Chondrocyte (in vitro differentiated cells): ENCODE data around the gene MAP3K20. TPM values are rescaled to one million over a fixed set of nuclear protein-coding genes. Genes with fewer than 3 reads are reported as not detected.
"Not testable (repeated sequence)": the region's sequence is repeated elsewhere in the genome, so short reads cannot be mapped to it uniquely, and the experiment has no call there.

Source experiments
- DNase-seq: peaks from one replicate; pipeline ENCODE4 v3.0.0; 2021; ENCODE audit warnings: mixed read lengths, low spot score
- H3K27ac Mint-ChIP-seq: one replicate; pipeline ENCODE4 v1.8.0; 2021; ENCODE audit warnings: mild to moderate bottlenecking, moderate library complexity, mixed read lengths; ENCODE audit not compliant: unreplicated experiment
- H3K27me3 Mint-ChIP-seq: 2 replicates; pipeline ENCODE4 v1.8.0; 2021; ENCODE audit warnings: low read depth, mixed read lengths
- H3K36me3 Mint-ChIP-seq: 2 replicates; pipeline ENCODE4 v1.8.0; 2021; ENCODE audit warnings: low read depth, mixed read lengths
- H3K4me1 Mint-ChIP-seq: 2 replicates; pipeline ENCODE4 v1.8.0; 2021; ENCODE audit warnings: low read depth, mild to moderate bottlenecking, mixed read lengths
- H3K4me3 Mint-ChIP-seq: one replicate; pipeline ENCODE4 v1.8.0; 2021; ENCODE audit warnings: mild to moderate bottlenecking, moderate library complexity, mixed read lengths; ENCODE audit not compliant: unreplicated experiment
- H3K9me3 Mint-ChIP-seq: 2 replicates; pipeline ENCODE4 v1.8.0; 2021; ENCODE audit warnings: low read depth, mixed read lengths
- total RNA-seq: library from RNA; stranded (reverse); gene quantifications from 3 replicates; pipeline ENCODE4 v1.2.1, GENCODE V29; 2021
- TF ChIP-seq, protein P1 (sequence below): fragments of 200-600 bp; sonication (generic); IDR thresholded peaks from 2 replicates; pipeline ENCODE4 v1.5.0; 2021; ENCODE audit warnings: antibody characterized with exemption, mild to moderate bottlenecking, moderate library complexity

MAP3K20 gene
- total RNA-seq, 1 donor from 2014 or later: 68.5 TPM

DNA sequence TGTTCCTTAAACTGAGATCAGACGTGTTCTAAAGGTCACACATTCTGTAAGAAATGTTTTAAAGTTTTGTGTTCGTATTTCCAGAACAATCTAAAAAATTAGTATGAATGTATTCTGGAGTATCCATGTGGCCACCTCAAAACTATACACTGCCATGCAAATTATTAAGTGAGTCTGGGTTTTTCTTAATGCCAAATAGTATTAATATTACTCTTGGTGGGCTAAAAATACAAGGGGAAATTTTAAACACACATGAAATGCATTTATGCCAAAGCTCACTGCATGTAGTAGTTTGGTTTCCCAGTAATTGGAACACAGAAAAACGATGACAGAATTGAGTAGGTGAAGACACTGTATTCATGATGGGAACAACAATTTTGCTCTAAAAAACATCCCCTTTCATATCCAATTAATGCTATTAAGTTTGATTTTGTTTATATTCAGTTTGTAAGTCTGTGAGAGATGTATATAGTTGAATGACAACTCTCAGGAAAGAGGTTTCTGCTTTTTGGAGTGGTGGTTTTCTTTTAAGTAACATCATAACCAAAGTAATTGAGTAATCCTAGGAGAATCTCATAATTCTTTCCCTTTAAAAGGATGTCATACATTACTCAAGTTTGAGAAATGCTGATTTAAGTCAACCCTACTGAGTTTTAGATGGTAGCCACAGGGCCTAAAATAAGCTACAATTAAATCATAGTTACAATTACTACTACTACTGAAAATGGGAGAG lies 203.3 kb downstream of the MAP3K20 start:
- Mint-ChIP-seq H3K27me3 (no peaks in the 10 kb centered on the region), H3K27ac (no peak overlapping the region), H3K4me1 (no peaks in the 10 kb centered on the region), H3K4me3 (no peak overlapping the region), H3K9me3 (peaks cover 3% of the 10 kb centered on the region), H3K36me3 (no peaks in the 10 kb centered on the region)
- TF ChIP-seq, protein P1, sequence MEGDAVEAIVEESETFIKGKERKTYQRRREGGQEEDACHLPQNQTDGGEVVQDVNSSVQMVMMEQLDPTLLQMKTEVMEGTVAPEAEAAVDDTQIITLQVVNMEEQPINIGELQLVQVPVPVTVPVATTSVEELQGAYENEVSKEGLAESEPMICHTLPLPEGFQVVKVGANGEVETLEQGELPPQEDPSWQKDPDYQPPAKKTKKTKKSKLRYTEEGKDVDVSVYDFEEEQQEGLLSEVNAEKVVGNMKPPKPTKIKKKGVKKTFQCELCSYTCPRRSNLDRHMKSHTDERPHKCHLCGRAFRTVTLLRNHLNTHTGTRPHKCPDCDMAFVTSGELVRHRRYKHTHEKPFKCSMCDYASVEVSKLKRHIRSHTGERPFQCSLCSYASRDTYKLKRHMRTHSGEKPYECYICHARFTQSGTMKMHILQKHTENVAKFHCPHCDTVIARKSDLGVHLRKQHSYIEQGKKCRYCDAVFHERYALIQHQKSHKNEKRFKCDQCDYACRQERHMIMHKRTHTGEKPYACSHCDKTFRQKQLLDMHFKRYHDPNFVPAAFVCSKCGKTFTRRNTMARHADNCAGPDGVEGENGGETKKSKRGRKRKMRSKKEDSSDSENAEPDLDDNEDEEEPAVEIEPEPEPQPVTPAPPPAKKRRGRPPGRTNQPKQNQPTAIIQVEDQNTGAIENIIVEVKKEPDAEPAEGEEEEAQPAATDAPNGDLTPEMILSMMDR: no peak
- no peak for DNase-seq

DNA sequence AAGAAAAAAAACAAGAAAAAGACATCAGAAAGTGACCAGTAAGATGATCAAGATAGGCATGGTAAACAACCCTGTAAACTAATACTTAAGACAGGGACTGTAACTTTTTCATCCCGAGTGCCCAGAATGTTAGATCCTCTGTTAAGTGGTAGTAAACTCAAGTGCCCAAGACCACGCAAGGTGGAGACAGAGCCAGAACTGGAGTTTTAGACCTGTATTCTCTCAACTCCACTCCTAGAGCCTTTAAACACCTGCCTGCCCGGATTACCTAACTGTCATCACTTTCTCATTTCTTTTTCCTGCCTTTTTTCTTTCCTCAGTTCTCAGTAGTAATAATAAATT lies 203.9 kb downstream of the MAP3K20 start:
- Mint-ChIP-seq H3K27me3 (no peaks in the 10 kb centered on the region), H3K36me3 (no peaks in the 10 kb centered on the region), H3K4me1 (no peaks in the 10 kb centered on the region), H3K27ac (no peak overlapping the region), H3K9me3 (no peaks in the 10 kb centered on the region), H3K4me3 (no peak overlapping the region)
- TF ChIP-seq, protein P1: no peak
- no peak for DNase-seq

DNA sequence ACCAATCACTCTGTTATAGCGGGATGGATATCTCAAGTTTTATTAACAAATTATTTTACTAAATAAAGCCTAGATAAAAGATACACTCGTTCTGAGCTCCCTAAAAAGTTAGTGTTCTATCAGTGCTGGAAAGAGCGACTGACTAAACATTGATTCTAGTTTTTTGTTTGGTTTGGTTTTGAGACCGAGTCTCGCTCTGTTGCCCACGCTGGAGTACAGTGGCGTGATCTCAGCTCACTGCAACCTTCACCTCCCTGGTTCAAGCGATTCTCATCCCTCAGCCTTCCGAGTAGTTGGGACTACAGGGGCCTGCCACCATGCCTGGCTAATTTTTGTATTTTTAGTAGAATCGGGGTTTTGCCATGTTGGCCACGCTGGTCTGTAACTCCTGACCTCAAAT lies 205.2 kb downstream of the MAP3K20 start:
- H3K27me3 Mint-ChIP-seq: no peaks in the 10 kb centered on the region
- H3K9me3 Mint-ChIP-seq: no peaks in the 10 kb centered on the region

DNA sequence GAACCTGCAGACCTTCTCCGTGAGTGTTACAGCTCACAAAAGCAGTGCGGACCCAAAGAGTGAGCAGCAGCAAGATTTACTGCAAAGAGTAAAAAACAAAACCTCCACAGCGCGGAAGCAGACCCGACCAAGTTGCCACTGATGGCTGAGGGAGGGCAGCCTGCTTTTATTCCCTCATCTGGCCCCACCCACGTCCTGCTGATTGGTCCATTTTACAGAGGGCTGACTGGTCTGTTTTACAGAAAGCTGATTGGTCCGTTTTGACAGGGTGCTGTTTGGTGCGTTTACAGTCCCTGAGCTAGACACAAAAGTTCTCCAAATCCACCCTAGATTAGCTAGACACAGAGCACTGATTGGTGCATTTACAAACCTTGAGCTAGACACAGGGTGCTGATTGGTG lies 206.3 kb downstream of the MAP3K20 start:
- H3K36me3 Mint-ChIP-seq: not testable (repeated sequence)

More for the DNA sequence above, 205.2 kb downstream of the MAP3K20 start:
- no peak for DNase-seq
- H3K27ac Mint-ChIP-seq: no peak overlapping the region
- H3K36me3 Mint-ChIP-seq: no peaks in the 10 kb centered on the region
- no peak overlapping the region for H3K4me3 Mint-ChIP-seq
- no peaks in the 10 kb centered on the region for H3K4me1 Mint-ChIP-seq
- TF ChIP-seq, protein P1: no peak

DNA sequence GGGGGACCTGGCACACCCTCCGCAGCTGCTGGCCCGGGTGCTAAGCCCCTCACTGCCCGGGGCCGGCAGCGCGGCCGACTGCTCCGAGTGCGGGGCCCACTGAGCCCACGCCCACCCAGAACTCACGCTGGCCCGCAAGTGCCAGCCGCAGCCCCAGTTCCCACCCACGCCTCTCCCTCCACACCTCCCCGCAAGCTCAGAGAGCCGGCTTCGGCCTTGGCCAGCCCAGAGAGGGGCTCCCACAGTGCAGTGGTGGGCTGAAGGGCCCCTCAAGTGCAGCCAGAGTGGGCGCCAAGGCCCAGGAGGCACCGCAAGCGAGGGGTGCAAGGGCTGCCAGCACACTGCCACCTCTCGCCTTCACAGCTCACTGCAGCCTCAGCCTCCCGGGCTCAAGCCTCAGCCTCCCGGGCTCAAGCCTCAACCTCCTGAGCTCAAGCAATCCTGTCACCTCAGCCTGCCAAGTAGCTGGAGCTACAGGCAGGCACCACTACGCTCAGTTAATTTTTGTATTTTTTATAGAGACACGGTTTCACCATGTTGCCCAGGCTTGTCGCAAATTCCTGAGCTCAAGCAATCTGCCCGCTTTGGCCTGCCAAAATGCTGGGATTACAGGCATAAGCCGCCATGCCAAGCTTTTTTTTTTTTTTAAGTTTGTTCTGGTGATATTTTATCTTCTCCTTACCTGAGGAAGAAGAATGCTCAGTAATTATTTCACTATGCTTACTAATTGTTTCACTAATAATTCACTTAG lies 207.3 kb downstream of the MAP3K20 start:
- TF ChIP-seq, protein P1: no peak
- no peak overlapping the region for H3K27ac Mint-ChIP-seq
- H3K9me3 Mint-ChIP-seq: no peaks in the 10 kb centered on the region
- no peak for DNase-seq
- H3K4me3 Mint-ChIP-seq: no peak overlapping the region
- H3K36me3 Mint-ChIP-seq: no peaks in the 10 kb centered on the region
- H3K4me1 Mint-ChIP-seq: no peaks in the 10 kb centered on the region
- H3K27me3 Mint-ChIP-seq: no peaks in the 10 kb centered on the region

More for the DNA sequence above, 206.3 kb downstream of the MAP3K20 start:
- H3K9me3 Mint-ChIP-seq, H3K4me3 Mint-ChIP-seq, H3K4me1 Mint-ChIP-seq, H3K27ac Mint-ChIP-seq, H3K27me3 Mint-ChIP-seq, DNase-seq: not testable (repeated sequence)
